NCI-H526 treated with DMSO at 0.1 percent for 48 hours (cell line): ENCODE measurements around the gene ILK.

ENCODE experiments used
- DNase-seq: peaks from one replicate; lab custom pipeline; 2025; lab: John Stamatoyannopoulos, UW

The ILK gene

DNA sequence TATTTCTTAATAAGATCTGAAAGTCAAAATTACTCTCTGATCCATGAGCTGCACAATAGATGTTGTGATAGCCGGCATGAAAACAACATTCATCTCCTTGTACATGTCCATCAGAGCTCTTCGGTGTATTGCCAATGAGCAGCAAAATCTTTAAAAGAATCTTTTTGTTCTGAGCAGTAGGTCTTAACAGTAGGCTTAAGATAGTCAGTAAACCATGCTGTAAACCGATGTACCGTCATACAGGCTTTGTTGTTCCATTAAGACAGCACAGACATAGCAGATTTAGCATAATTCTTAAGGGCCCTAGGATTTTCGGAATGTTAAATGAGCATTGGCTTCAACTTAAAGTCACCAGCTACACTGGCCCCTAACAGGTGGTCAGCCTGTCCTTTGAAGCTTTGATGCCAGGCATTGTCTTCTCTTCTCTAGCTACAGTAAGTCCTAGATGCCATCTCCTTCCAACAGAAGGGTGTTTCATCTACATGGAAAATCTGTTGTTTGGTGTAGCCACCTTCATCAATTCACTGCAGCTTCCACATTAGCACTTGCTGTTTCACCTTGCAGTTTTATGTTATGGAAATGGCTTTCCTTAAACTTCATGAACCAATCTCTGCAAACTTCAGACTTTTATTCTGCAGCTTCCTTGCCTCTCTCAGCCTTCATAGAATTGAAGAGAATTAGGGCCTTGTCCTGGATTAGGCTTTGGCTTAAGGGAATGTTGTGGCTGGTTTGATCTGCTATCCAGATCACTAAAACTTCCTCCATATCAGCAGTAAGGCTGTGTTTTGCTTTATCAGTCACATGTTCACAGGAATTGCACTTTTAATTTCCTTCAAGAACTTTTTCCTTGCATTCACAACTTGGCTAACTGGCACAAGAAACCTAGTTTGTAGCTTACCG, 28.5 kb upstream of the ILK start:
- DNase-seq, result no peak

DNA sequence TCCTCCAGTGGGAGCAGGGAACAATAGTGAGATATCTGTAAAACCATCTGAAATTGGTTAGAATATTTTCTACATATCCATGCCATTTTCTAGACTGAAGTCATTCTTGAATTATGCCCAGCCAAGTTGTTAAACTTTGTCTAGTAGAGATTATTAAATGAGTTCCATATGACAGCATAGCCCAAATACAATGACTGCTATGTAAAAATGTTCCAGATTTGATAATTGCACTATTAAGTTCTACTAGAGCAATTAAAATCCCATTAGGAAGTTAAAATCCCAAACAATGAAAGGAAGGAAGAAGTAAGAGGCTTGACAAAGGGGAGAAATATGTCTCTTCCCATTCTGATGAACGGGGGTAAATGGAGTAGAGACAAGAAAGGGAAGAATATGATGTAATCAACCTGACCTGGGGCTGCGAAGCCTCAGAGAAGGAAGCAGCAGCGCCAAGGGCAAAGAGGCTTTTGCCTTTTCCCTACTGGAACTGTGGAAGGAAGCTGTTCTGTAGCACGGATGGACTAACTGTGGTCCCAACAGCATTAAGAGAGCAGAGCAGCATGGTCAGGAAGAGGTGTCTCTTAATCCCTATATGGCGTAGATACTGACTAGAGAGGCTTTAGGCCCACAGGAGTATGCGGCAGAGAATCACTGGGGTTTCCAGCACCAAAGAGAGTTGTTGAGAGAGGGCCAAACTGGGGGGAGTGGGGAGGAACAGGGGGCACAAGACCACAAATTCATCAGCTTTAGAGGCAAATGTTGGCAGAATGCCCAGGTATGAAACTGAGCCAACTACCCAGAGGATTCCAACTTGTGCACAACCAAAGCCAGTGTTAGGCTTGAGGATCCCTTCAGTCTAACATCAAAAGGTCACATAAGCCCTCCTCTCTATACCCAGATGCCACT, 26.9 kb upstream of the ILK start:
- no peak for DNase-seq

DNA sequence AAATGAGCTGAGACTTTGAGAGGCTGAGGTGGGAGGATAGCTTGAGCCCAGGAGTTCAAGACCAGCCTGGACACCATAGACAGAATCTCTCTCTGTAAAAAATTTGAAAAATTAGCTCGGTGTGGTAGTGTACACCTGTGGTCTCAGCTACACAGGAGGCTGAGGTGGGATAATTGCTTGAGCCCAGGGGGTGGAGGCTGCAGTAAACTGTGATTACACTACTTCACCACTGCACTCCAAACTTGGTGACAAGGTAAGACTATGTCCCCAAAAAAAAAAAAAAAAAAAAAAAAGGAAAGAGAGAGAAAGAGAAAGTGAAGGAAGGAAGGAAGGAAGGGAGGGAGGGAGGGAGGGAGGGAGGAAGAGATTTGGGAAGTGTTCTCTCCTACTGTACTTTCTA, 25.4 kb upstream of the ILK start:
- no peak for DNase-seq

DNA sequence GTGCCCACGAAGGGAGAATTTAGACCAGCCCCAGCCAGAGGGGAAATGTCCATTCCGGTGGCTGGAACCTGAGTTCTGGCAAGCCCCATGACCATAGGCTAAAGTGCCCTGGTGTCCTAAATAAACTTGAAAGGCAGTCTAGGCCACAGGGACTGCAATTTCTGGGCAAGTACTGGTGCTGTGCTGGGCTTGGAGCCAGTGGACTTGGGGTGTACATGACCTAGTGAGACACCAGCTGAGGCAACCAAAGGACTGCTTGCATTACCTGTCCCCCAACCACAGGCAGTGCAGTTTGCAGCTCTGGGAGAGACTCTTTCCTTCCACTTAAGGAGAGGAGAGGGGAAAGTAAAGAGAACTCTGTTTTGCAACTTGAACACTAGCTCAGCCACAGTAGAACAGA, 23.9 kb upstream of the ILK start:
- DNase-seq, result no peak

DNA sequence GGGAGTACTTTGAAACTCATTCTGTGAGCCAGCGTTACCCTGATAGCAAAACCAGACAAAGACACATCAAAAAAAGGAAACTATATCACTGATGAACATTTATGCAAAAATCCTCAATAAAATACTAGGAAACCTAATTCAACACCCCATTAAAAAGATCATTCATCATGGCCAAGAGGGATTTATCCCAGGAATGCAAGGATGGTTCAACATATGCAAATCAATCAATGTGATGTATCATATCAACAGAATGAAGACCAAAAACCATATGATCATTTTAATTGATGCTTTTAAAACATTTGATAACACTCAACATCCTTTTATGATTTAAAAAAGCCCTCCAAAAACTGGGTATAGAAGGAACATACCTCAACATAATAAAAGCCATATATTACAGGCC, 20.0 kb upstream of the ILK start:
- DNase-seq, result no peak

DNA sequence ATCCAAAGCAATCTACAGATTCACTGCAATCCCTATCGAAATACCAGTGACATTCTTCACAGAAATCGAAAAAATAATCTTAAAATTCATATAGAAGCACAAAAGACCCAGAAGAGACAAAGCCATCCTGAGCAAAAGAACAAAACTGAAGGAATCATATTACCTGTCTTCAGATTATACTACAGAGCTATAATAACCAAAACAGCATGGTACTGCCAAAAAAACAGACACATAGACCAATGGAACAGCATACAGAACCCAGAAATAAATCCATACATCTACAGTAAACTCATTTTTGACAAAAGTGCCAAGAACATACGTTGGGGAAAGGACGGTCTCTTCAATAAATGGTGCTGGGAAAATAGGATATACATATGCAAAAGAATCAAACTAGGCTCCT, 19.0 kb upstream of the ILK start:
- no peak for DNase-seq

DNA sequence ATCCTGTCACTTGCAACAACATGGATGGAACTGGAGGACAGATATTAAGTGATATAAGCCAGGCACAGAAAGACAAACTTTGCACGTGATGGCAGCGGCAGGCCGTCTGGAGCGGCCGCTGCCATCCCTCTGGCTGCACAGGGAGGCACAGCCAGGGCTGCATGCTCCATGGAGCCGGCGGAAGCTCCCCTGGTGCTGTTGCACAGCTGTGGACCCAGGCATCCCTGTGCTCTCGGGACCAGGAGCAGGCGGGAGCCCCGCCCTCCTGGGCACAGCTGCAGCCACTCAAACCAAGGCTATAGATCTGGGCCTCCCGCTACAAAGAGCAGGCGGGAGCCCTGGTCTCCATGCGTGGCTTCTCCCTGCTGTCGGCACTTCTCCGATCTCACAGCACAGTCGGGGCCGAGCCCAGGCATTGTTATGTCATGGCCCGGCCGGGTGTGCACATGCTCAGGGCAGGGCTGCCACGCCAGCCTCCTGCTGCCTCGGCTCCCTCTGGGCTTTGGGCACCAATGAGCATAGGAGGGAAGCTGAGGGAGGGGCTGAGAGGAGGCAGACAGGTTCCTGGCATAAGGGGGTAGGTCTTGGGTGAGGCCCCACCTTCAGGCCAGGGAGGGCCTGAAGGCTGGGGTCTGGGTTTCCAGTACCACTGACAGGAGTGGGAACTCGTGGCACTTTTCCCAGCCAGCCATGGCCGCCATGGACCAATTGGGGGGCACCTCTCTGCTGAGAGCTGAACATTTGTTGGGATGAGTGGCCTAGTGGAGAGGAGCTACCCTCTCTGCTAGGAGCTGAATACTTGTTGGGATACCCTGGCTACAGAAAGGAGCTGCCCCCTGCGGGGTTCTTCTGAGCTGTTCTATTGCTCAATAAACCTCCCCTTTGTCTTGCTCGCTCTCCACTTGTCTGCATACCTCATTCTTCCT, 16.9 kb upstream of the ILK start:
- DNase-seq, result no peak

DNA sequence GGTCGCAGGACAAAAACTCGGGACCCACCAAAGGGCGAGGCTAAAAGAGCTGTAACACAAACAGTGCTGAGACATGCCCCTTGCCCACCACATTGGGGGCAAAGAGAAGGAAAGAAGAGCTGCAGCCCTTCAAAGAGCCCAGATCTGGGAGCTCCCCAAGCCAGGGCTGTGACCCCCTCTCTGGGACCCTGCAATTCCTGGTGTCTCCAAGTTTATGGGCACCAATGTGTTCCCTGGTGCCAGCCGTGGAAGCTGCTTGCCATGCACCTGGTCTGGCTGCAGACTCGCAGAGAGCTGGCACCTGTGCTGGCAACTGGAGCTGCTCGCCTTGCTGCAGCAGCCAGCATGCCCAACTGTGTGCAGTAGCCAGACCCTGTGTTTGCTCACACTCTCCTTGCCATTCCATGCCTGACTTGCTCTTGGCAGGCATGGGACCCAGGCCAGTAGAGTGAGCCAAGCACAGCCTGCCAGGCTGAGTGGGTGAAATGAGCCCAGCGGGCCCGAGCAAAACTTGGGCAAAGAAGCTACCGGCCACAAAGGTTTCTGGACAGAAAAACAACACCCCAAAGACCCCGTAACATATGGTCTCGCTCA, 16.1 kb upstream of the ILK start:
- no peak for DNase-seq

DNA sequence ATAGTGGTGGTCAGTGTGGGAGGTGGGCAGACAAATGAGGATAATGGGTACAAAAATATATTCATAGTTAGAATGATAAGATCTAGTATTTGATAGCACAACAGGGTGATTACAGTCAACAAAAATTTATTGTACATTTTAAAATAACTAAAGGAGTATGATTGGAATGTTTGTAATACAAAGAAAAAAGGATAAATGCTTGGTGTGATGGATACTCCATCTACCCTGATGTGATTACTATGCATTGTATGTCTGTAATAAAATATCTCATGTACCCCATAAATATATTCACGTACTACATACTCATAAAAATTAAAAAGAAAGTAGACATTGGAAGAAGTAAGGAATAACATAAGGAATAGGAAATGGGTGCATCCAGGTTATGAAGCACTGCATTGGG, 15.6 kb upstream of the ILK start:
- DNase-seq, result no peak

DNA sequence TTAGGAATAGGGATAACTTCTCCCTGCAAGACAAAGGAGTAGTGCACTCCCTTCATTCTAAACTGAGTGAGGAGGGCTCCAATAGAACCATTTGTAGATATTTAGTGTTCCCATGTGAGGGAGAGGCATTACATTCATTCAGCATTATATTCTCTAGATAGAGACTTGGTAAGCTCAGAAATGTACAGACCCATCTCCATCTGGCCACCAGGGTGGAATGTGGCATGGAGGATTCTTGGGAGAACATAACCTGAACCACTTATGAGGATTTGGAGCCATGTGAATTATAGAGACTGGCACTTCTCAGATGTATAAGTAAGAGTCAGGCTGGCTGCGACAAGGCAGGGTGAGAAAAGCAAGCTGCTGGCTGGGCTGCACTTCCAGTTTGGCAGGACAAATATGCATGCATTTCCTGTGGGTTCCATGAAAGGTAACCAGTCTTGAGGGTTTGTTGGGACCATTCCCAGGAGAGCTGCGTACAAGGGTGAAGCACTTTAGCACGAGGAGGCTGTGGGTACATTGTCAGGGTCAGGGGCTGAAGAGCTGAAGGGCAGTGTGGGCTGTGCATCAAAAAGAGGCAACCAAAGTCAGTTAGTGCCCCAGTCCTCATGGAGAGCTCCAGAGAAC, 9.3 kb upstream of the ILK start:
- no peak for DNase-seq

DNA sequence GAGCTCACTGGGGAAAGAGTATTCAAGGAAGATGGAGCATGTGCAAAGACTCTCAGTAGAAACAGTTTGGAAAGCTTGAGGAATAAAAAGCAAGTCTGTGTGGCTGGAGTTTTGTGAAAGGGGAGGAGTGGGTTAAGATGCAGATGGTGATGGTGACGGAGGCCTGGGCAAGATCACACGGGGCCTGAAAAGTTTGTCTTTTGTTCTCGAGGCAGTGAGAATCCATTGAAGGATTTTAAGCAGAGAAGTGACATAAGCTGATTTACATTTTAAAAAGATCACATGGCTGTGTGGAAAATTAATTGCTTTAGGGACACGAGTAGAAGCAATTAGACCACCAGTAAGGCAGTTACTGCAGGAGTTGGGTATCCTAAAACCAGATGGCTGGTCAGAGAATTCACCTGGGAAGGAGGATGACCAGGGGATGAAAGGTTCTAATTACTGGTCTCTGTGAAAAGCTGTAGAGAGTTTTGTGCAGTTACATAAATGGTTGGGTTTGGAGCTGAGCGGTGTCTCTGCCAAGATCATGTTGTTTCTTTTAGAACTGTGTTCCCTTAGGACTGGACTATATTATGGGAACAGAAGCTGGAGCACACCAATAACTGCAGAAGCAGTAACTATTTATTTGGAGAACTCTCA, 7.2 kb upstream of the ILK start:
- no peak for DNase-seq

DNA sequence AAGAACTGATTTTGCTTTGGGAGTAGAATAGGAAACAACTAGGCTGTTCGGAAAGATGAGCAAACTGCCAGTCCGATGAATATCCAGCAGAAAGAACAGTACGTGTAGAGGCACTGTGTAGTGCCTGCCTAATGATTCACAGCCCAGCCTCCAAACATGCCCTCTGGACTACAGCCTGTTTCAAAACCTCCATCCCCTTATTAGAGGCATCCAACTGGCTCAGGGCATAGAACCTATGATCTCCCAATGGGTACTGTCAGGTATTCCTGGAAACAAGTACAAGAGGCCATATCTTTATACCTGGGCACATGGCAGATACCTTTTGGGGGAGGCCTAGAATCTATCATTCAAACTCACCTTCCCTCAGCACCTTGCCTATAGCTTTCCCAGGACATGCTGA, 5.0 kb upstream of the ILK start:
- DNase-seq, result no peak

DNA sequence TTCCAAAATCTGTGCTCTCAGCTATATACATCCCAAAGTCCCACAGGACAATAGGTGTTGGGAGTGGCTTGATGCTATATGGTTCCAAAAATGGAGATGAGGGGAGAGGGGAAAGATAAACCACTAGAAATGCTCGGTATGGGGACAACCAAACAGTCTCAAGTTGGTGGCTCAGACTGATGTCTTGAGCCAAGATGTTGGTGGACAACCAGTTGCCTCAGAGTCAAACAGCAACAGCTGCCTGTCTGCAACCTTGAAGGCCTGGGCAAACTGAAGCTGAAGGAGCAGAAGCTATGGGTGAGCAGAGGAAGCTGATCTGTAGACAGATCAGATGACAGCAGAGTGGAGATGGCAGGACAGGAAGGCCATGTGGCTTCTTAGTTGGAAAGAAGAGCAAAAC, 4.1 kb upstream of the ILK start:
- no peak for DNase-seq

DNA sequence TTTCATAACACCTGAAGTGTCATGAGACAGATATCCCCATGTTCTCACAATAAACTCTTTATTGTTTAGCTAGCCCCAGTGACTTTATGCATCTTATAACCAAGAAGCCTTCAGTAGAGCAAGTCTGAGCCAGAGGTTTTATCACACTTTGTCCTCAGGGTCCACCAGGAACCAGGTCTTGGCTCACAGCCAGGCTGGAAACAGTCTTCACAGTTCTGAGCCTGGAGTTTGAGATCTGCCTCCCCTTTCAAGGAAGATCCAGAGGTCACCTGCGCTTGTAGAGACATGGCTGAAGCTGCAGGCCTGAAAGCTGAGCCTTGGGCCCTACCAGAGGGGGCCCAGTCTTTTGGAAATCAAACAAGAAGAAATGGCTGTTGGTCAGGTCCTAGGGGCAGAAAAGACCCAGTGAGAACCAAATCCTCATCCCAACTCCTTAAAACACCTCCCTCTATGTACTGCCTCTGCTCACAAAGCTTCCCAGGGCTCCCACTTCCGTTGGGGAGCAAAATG, 3.6 kb upstream of the ILK start:
- no peak for DNase-seq

DNA sequence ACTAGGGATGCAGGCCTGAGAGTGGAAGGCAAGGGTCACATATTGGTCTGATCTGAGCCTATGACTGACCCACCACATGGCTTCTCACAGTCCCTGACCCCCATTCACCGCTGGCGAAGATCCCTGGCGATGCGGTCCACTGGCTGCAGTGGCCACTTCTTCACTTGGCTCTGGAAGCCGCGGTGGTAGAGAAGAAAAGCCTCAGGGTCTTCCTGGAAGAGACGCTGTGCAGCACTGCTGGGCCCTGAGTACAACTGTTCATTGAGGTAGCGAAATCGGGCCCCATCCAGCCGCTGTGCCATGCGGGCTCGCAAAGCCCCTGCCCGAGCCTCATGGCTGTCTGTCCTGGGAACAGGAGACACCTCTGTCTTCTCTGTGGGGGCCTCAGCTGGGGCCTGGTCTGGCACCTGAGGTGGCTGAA, 2.5 kb upstream of the ILK start:
- no peak for DNase-seq

DNA sequence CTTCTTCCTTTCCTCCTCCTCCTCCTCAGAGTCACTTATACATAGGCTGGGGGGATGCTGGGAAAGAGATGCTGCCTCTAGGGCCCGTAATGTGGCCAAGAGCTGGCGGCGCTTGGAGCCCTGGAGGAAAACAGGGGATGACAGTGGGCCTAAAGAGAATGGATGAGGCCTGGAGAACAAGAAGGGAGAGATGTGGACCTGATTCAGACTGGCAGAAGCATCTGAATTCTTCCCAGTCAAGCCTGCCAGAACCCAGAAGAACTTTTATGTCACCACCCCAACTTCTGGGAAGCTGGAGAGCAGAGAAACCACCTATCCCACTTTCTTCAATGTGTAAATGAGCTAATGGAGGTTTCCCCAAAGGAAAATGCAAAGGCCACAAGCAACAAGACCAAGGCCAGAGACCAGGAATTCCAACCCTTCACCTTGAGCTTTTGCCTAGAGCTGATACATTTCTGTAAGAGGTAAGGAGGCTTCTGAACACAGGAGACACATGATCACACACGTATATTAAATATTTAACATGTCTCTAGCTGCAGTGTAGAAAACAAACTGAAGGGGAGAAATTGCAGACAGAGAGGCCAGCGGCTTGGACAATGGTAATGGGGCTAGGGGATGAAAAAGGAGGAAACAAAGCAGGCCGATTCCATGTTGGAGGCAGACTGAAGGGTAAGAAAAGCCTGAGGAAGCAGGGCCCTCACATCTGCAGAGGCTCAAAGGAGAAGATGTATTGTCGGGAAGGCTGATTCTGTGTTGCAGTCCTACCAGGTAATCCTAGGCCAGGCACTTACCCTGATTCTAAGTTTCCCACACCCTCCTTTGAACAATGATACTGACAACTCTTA, 1.3 kb upstream of the ILK start:
- DNase-seq, result no peak

DNA sequence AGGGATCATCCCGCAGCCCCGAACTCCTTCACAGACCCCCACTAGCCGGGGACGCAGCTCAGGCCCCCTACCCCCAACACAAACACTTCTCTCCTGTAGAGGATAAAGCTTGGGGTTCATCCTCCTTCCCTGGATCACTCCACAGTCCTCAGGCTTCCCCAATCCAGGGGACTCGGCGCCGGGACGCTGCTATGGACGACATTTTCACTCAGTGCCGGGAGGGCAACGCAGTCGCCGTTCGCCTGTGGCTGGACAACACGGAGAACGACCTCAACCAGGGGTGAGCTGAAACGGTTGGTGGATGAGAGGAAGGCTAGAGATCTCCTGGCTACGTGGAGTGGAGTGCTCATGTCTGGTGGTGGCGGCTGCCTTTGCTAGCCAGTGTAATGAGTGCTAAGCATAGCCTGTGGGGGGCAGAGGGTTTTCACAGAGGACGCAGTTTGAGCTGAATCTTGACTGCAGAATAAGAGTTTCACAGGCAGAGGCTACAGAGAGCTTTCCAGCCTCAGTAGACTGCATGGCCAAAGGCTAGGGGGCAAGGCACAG, 580 bp downstream of the ILK start:
- peak; percentile 27 for DNase-seq

DNA sequence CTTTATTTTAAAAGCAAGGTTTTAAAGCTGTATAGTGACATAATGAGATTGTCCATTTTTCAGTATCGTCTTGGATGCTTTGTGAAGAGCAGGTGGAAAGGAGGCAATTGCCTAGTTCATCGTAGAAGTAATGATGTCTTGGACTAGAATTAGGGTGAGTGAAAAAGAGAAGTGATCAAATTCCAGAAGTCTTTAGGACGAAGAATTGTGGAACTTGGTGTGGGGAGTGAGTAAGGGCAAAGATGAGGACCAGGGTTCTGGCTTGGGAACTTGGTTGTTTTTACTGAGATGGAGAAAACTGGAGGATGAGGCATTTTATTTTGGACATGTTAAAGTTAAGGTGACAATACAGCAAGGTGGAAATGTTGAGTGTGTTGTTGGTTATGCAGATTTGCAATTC, 1.2 kb downstream of the ILK start:
- no peak for DNase-seq

DNA sequence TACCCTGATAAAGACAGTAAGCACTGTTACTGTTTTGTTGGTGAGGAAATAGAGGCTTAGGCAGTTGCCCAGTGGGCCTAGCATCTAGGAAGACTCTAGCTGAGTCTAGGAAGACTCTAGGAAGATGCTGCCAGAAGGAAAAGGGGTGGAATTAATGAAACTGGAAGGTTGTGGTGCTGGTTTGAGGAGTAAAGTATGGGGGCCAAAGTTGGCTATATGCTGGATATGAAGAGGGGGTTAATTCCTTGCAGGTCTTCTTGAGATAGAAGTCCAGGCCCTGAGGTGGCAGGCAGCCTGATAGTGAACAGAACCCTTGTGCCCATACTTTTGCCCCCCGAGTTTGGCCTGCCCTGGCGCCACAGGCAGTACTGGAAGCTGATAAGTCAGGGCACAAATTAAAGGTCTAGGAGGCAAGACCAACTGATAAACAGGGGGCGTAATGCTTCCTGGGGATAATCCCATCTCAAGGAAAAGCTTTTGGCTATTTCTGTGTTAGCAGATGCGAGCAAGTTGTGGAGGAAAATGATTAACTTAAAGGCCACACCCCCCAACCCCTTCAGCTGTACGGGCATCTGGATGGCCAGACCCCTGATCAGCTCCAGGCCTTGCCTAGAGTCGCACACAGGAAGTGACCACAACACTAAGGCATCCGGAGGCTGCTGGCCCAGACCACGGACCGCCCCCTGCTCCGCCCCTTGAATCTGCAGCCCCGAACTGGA, 3.1 kb downstream of the ILK start:
- peak; percentile 31 for DNase-seq
